Right cardiac atrium (tissue), 5 donors: Measurements from ENCODE around the gene GPD1L. TPM values are rescaled to one million over a fixed set of nuclear protein-coding genes. Genes with fewer than 3 reads are reported as not detected.
A peak's percentile ranks its signal among the peaks of the same experiment; 100 is the strongest.

Source experiments
- ATAC-seq, 2 donors: fragments of 200-7000 bp; cut with Tn5 transposase; one replicate each; pipeline versions ENCODE4 v1.8.0 to v1.9.1; 2020; ENCODE audit warnings: moderate library complexity in 2 of 2, mild to moderate bottlenecking in 1 of 2
- DNase-seq, 3 donors: peaks; one replicate each; pipeline ENCODE4 v3.0.0-alpha.2; 2020
- H3K27ac ChIP-seq: one replicate; pipeline ENCODE4 v1.5.1; 2013; ENCODE audit warnings: mild to moderate bottlenecking, low read length, control low read depth, moderate library complexity
- H3K27me3 ChIP-seq: one replicate; pipeline ENCODE4 v1.6.1; 2013; ENCODE audit not compliant: control insufficient read depth, insufficient read depth
- H3K4me1 ChIP-seq: one replicate; pipeline ENCODE4 v1.6.1; 2013; ENCODE audit warnings: low read length; ENCODE audit not compliant: control insufficient read depth, insufficient read depth
- H3K4me3 ChIP-seq: one replicate; pipeline ENCODE4 v1.5.1; 2013; ENCODE audit warnings: low read length, control low read depth
- H3K9me3 ChIP-seq: one replicate; pipeline ENCODE4 v1.6.1; 2013; ENCODE audit warnings: low read length; ENCODE audit not compliant: control insufficient read depth
- WGBS: extraction: QIAGEN DNeasy Blood & Tissue Kit; methylation state at CpG from one replicate; pipeline ENCODE4 v1.1.7; 2013; 5-methylcytosine and 5-hydroxymethylcytosine counted together
- intact Hi-C, 4 donors: fragments of 100-400 bp; cut with DNase I; formaldehyde crosslinking; loops; one replicate each; pipeline versions ENCODE4 v1.11.0 to v1.14.0; 2022 to 2023
- polyA plus RNA-seq: library from polyadenylated mRNA; stranded (reverse); fragments of 200-250 nt; gene quantifications from one replicate; pipeline ENCODE4 v1.2.3, GENCODE V29; 2013
- total RNA-seq, 4 donors: library from RNA; stranded (reverse); fragmentation: NEBNext Ultra II Directional; extraction: Animal tissue kit (Norgen Biotek cat#: 25700); gene quantifications; one replicate each; pipeline ENCODE4 v1.2.1, GENCODE V29; 2021
- donor health status: healthy with polysubstance abuse.
- donor health status: DM: no; HTN: yes; CAD: no.
- donor health status: DM: no; HTN: no; CAD: no.
- donor health status: DM: no; HTN: yes; CAD: no; lungs with severe emphysema.
- donor health status: DM: yes; HTN: yes; CAD: no.

Gene GPD1L
- total and polyA plus RNA-seq, 5 donors: 139 to 364 (median 319) TPM

GRCh38 chr3:32118215-32118614 lies 11.8 kb downstream of the GPD1L start:
- H3K27ac ChIP-seq: no peak overlapping the region

DNA sequence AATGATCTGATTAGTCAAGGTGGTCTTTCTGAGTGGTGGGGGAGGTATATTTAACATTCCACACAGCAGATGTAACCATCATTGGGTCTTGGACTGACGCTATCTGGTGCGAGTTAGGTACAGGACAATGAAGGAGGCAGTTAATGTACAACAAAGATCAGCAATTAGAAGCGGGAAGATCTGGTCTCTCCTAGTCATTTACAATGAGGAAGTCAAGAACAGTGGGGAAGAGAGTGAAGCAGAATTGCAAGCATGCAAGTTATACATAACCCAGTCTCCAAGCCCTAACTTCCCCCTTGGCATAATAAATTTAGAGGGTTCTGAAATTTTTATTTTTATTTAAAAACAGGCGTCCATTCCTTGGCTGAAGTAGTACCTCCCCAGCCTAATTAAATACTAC lies 14.1 kb downstream of the GPD1L start:
- intact Hi-C loops: no loop called here
- 86% methylated on average over 4 of the region's 4 CpGs for WGBS
- no peak overlapping the region for H3K4me3 ChIP-seq
- no peak for DNase-seq
- H3K4me1 ChIP-seq: peaks cover 8% of the 10 kb centered on the region
- no peak overlapping the region for H3K27ac ChIP-seq
- H3K27me3 ChIP-seq: no peaks in the 10 kb centered on the region
- H3K9me3 ChIP-seq: no peaks in the 10 kb centered on the region
- peak; percentile 18 to 30 for ATAC-seq

More at GRCh38 chr3:32118215-32118614, 11.8 kb downstream of the GPD1L start:
- no peak overlapping the region for H3K4me3 ChIP-seq
- WGBS: 95% methylated on average over 2 of the region's 2 CpGs
- ATAC-seq (no peak), DNase-seq (no peak)
- no peaks in the 10 kb centered on the region for H3K27me3 ChIP-seq
- intact Hi-C loops: no loop called here
- H3K4me1 ChIP-seq: peaks cover 13% of the 10 kb centered on the region
- H3K9me3 ChIP-seq: no peaks in the 10 kb centered on the region

GRCh38 chr3:32121137-32121536 lies 14.7 kb downstream of the GPD1L start:
- intact Hi-C loops: no loop called here
- Histone ChIP-seq H3K4me1 (peaks cover 9% of the 10 kb centered on the region), H3K27ac (peak overlapping the region; percentile 12), H3K27me3 (no peaks in the 10 kb centered on the region), H3K9me3 (no peaks in the 10 kb centered on the region), H3K4me3 (no peak overlapping the region)
- no peak for DNase-seq
- no peak for ATAC-seq
- WGBS: 90% methylated on average over 4 of the region's 4 CpGs

GRCh38 chr3:32123620-32124019 lies 17.2 kb downstream of the GPD1L start:
- ATAC-seq (no peak), DNase-seq (no peak)
- H3K27me3 ChIP-seq: no peaks in the 10 kb centered on the region
- WGBS: 95% methylated on average over 5 of the region's 5 CpGs
- peaks cover 9% of the 10 kb centered on the region for H3K4me1 ChIP-seq
- peak overlapping the region; percentile 5 for H3K27ac ChIP-seq
- intact Hi-C loops: no loop called here
- H3K4me3 ChIP-seq: no peak overlapping the region
- no peaks in the 10 kb centered on the region for H3K9me3 ChIP-seq

GRCh38 chr3:32125012-32125411 lies 18.6 kb downstream of the GPD1L start:
- 91% methylated on average over 2 of the region's 2 CpGs for WGBS
- ATAC-seq: no peak
- no peaks in the 10 kb centered on the region for H3K9me3 ChIP-seq
- peaks cover 12% of the 10 kb centered on the region for H3K4me1 ChIP-seq
- peak overlapping the region; percentile 73 for H3K27ac ChIP-seq
- DNase-seq: no peak
- H3K27me3 ChIP-seq: no peaks in the 10 kb centered on the region
- intact Hi-C loops: no loop called here
- H3K4me3 ChIP-seq: no peak overlapping the region

GRCh38 chr3:32126305-32127015 lies 20.0 kb downstream of the GPD1L start:
- Histone ChIP-seq H3K9me3 (no peaks in the 10 kb centered on the region), H3K27ac (peak overlapping the region; percentile 84), H3K4me1 (peaks cover 9% of the 10 kb centered on the region), H3K27me3 (no peaks in the 10 kb centered on the region), H3K4me3 (no peak overlapping the region)
- intact Hi-C loops: no loop called here
- ATAC-seq (peak; percentile 85 to 90), DNase-seq (peak in 2 of 3 donors; percentile 46 to 67)
- WGBS: 43% methylated on average over 4 of the region's 4 CpGs

GRCh38 chr3:32127219-32127826 lies 20.9 kb downstream of the GPD1L start:
- no peaks in the 10 kb centered on the region for H3K9me3 ChIP-seq
- ATAC-seq (no peak), DNase-seq (no peak)
- H3K4me1 ChIP-seq: peaks cover 9% of the 10 kb centered on the region
- H3K27me3 ChIP-seq: no peaks in the 10 kb centered on the region
- peak overlapping the region; percentile 84 for H3K27ac ChIP-seq
- WGBS: 86% methylated on average over 10 of the region's 10 CpGs
- intact Hi-C loops: no loop called here
- no peak overlapping the region for H3K4me3 ChIP-seq

- intact Hi-C loops: no loop called here
- Histone ChIP-seq H3K27ac (peak overlapping the region; percentile 30), H3K4me3 (no peak overlapping the region), H3K9me3 (no peaks in the 10 kb centered on the region), H3K27me3 (no peaks in the 10 kb centered on the region), H3K4me1 (peaks cover 9% of the 10 kb centered on the region)
- DNase-seq (no peak), ATAC-seq (no peak)
- 90% methylated on average over 2 of the region's 2 CpGs for WGBS
These were observed 22.5 kb downstream of the GPD1L start for GRCh38 chr3:32128936-32129335.

DNA sequence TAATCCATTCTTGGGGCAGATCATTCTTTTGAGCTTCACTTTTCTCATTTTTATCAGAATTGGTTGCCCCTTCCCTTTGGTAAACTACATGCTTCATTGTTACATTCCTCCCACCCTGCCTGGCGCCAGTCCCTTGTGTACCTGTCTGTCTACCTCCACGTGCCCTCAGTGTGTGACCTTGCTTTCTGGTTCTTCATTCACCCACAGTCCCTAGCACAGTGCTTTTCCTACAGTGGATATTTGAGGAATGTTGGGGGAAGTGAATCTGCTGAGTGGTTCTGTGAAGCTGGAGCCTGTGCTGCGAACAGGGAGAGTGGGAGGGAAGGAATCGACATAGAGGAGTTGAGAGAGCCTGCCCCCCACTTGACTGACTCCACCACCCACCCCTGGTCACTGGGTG lies 23.4 kb downstream of the GPD1L start:
- ATAC-seq (no peak), DNase-seq (no peak)
- no peak overlapping the region for H3K4me3 ChIP-seq
- no peaks in the 10 kb centered on the region for H3K9me3 ChIP-seq
- H3K27ac ChIP-seq: peak overlapping the region; percentile 16
- no peaks in the 10 kb centered on the region for H3K27me3 ChIP-seq
- H3K4me1 ChIP-seq: peaks cover 9% of the 10 kb centered on the region
- WGBS: 70% methylated on average over 4 of the region's 4 CpGs
- intact Hi-C loops: no loop called here

DNA sequence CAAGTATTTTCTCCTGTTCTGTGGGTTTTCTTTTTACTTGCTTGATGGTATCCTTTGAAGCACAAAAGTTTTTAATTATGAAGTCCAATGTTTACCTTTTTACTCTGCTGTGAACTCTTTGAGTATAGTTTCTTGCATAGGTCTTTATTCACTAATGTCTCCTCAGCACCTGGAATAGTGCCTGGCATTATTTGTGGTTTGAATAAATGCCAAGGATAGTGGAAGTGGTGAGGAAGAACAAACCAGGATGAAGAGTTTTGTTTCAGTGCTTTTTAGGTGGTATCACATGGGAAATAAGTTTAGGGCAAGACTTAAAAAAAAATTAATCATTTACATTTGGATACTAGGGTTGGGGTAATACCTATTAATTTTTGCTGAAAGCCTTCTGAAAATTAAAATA lies 25.7 kb downstream of the GPD1L start:
- DNase-seq (no peak), ATAC-seq (no peak)
- no peaks in the 10 kb centered on the region for H3K27me3 ChIP-seq
- H3K27ac ChIP-seq: no peak overlapping the region
- H3K4me1 ChIP-seq: peaks cover 10% of the 10 kb centered on the region
- no peaks in the 10 kb centered on the region for H3K9me3 ChIP-seq
- no peak overlapping the region for H3K4me3 ChIP-seq
- intact Hi-C loops: no loop called here

DNA sequence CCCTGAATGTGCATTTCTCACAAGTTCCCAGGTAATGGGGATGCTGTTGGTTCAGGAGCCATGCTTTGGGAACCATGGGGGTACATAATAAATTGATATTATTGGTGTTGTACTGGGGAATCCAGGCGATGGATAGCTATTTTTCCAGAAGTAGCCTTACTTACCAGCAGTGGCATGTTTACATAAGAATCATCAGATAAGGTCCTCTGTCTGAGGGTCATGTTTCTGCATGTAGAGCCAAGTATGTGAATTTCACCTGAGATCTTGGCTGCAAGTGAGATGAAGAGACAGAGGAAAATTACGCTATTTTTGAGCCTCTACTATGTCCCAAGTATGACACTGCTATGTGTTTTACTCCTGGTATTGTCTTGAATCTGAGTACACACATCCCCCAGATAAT lies 26.3 kb downstream of the GPD1L start:
- no peak for DNase-seq
- intact Hi-C loops: no loop called here
- ATAC-seq: no peak
- H3K9me3 ChIP-seq: no peaks in the 10 kb centered on the region
- WGBS: 100% methylated on average over 2 of the region's 2 CpGs
- H3K27me3 ChIP-seq: no peaks in the 10 kb centered on the region
- peaks cover 12% of the 10 kb centered on the region for H3K4me1 ChIP-seq
- H3K27ac ChIP-seq: no peak overlapping the region
- H3K4me3 ChIP-seq: no peak overlapping the region
